Esophagus muscularis mucosa (tissue), 4 donors: ENCODE results near the gene PLEKHM2. TPM values are rescaled to one million over a fixed set of nuclear protein-coding genes. Genes with fewer than 3 reads are reported as not detected.

Experiments
- DNase-seq: peaks from one replicate; pipeline ENCODE4 v3.0.0-alpha.2; 2017; ENCODE audit errors: extremely low spot score
- H3K27ac ChIP-seq, 4 donors: fragments of 200-600 bp; sonication (generic); replicated peaks in 1 of 4; 1 replicate in 3 of 4; 2 replicates in 1 of 4; pipeline ENCODE4 v1.5.1; 2016 to 2019; ENCODE audit warnings: mild to moderate bottlenecking in 1 of 4
- H3K27me3 ChIP-seq, 4 donors: fragments of 200-600 bp; sonication (generic); one replicate each; pipeline versions ENCODE4 v1.5.1 to v1.6.0; 2016 to 2019
- H3K36me3 ChIP-seq, 4 donors: fragments of 200-600 bp; sonication (generic); one replicate each; pipeline ENCODE4 v1.5.1; 2016 to 2019
- H3K4me1 ChIP-seq, 4 donors: fragments of 200-600 bp; sonication (generic); one replicate each; pipeline ENCODE4 v1.5.1; 2016 to 2019
- H3K4me3 ChIP-seq, 4 donors: fragments of 200-600 bp; sonication (generic); 1 replicate in 2 of 4; 2 replicates in 2 of 4; pipeline ENCODE4 v1.5.1; 2016 to 2019; ENCODE audit warnings: mild to moderate bottlenecking in 4 of 4, moderate library complexity in 1 of 4
- H3K9me3 ChIP-seq, 4 donors: fragments of 200-600 bp; sonication (generic); 1 replicate in 3 of 4; 2 replicates in 1 of 4; pipeline ENCODE4 v1.5.1; 2016 to 2019
- CTCF ChIP-seq, 3 experiments: fragments of 200-600 bp in 2 of 3; fragments of 450-650 bp in 1 of 3; sonication (generic) in 2 of 3; IDR thresholded peaks; one replicate each; pipeline ENCODE4 v1.5.1; 2017 to 2019; ENCODE audit warnings: antibody characterized with exemption in 3 of 3, mild to moderate bottlenecking in 2 of 3, moderate library complexity in 1 of 3
- EP300 ChIP-seq: sonication (generic); formaldehyde crosslinking; IDR thresholded peaks from one replicate; pipeline ENCODE4 v1.6.1; 2017; ENCODE audit warnings: antibody characterized with exemption
- POLR2A ChIP-seq: fragments of 450-650 bp; IDR thresholded peaks from one replicate; pipeline ENCODE4 v1.6.1; 2017; ENCODE audit warnings: antibody characterized with exemption, moderate library complexity, mild to moderate bottlenecking, low read depth
- POLR2AphosphoS5 ChIP-seq, 2 donors: sonication (generic); formaldehyde crosslinking; IDR thresholded peaks; one replicate each; pipeline ENCODE4 v1.6.1; 2017; ENCODE audit warnings: antibody characterized with exemption in 2 of 2
- WGBS: methylation state at CpG from one replicate; pipeline ENCODE4 v1.1.5; 2018; 5-methylcytosine and 5-hydroxymethylcytosine counted together
- intact Hi-C: fragments of 100-400 bp; cut with DNase I; formaldehyde crosslinking; loops from one replicate; pipeline ENCODE4 v1.15.1; 2023
- total RNA-seq, 4 donors: library from RNA; depleted of rRNA; stranded (reverse); fragments of >200 nt; gene quantifications; one replicate each; pipeline versions ENCODE4 v1.1.0 to v1.2.1, GENCODE V29; 2016

The PLEKHM2 gene
- total RNA-seq, 4 donors from 2014 or later = 44.4 to 68.2 (median 55.2) TPM

DNA sequence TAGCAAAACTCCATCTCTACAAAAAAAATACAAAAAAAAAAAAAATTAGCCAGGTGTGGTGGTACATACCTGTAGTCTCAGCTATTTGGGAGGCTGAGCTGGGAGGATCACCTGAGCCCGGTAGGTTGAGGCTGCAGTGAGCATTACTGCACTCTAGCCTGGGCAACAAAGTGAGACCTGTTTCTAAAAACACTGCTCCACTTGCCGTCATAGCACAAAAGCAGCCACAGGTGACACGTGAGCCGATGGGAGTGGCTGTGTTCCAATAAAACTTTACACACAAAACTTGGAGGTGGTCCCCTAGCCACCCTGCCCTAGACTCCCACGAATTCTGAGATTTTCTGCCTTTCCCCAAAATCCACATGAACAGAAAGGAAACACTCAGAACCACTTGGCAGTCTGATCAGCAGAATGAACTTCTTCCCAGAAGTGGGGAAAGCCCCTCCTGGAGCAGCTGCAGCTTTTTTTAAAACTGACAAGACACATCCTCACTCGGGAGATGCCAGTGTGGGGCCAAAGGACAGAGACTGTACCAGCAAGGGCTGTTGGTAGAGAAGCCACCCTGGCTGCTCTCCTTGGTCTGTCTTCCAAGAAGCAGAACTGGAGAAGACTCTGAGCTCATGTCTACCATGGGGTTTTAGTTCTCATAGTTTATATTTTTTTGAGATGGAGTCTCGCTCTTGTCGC is 23.3 kb downstream of the PLEKHM2 start:
- Histone ChIP-seq H3K4me1 (peaks cover 36 to 78% (median 56%) of the 10 kb centered on the region in 4 donors), H3K9me3 (no peaks in the 10 kb centered on the region), H3K27ac (peak overlapping the region in 2 of 4 donors; percentile 24 to 91), H3K27me3 (no peaks in the 10 kb centered on the region), H3K4me3 (no peak overlapping the region), H3K36me3 (peaks cover 0 to 10% (median 9%) of the 10 kb centered on the region in 4 donors)
- intact Hi-C loops = no loop called here
- DNase-seq = no peak
- TF ChIP-seq EP300 = no peak
- no peak for TF ChIP-seq POLR2A
- no peak for TF ChIP-seq POLR2AphosphoS5 (IDR thresholded peaks at IDR 0.05)
- TF ChIP-seq CTCF (IDR thresholded peaks at IDR 0.05) = no peak
- WGBS = 76% methylated on average over 8 of the region's 8 CpGs

- Histone ChIP-seq H3K27me3 (no peaks in the 10 kb centered on the region), H3K27ac (no peak overlapping the region), H3K9me3 (no peaks in the 10 kb centered on the region), H3K36me3 (peaks cover 0 to 10% (median 9%) of the 10 kb centered on the region in 4 donors), H3K4me1 (peaks cover 28 to 72% (median 52%) of the 10 kb centered on the region in 4 donors), H3K4me3 (no peak overlapping the region)
- WGBS = 91% methylated on average over 15 of the region's 15 CpGs
- DNase-seq = no peak
- TF ChIP-seq CTCF (IDR thresholded peaks at IDR 0.05) = no peak
- TF ChIP-seq POLR2AphosphoS5 (IDR thresholded peaks at IDR 0.05) = no peak
- no peak for TF ChIP-seq POLR2A
- no peak for TF ChIP-seq EP300
- intact Hi-C loops = no loop called here
These were observed 24.5 kb downstream of the PLEKHM2 start for GRCh38 chr1:15708486-15709137.

DNA sequence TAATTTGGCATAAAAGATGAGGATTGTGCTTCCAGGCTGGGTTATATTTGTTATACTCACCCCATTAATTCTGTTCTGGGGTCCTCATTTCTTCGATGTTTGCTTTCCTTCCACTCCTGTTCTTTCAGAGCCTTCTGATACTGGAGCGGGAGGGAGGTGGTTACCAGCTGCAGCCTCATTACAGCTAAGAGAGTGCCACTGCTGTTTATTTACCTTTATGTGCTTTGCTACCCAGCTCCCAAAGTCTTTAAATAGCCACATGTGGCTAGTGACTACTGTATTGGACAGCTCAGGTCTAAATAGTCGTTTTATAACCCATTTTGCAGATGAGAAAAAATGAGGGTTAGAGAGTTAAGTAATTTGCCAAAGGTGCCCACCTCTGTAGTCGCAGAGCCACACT is 25.1 kb downstream of the PLEKHM2 start:
- DNase-seq = no peak
- no peaks in the 10 kb centered on the region for H3K27me3 ChIP-seq
- peaks cover 0 to 10% (median 9%) of the 10 kb centered on the region in 4 donors for H3K36me3 ChIP-seq
- peaks cover 29 to 72% (median 52%) of the 10 kb centered on the region in 4 donors for H3K4me1 ChIP-seq
- TF ChIP-seq CTCF (IDR thresholded peaks at IDR 0.05) (no peak), POLR2AphosphoS5 (IDR thresholded peaks at IDR 0.05) (no peak), POLR2A (no peak)
- intact Hi-C loops = no loop called here
- no peaks in the 10 kb centered on the region for H3K9me3 ChIP-seq
- no peak overlapping the region for H3K4me3 ChIP-seq
- 94% methylated on average over 4 of the region's 4 CpGs for WGBS
- H3K27ac ChIP-seq = no peak overlapping the region

DNA sequence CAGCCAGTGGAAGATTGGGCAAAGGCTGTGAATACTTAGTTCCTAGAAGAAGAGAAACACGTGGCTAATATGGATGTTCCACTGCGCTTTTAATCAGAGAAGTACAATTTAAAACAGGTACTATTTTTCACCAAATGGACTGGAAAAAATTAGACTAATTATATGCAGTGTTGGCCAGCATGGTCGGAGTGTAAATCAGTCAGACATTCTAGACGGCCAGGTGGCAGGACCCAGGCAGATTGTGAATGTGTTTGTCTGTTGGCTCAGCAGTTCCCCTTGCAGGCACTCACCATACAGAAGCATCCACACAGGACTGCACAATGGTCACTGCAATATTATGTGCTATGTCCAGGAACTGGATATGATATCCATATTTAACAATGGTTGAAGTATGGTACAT is 28.0 kb downstream of the PLEKHM2 start:
- Histone ChIP-seq H3K27me3 (no peaks in the 10 kb centered on the region), H3K36me3 (peaks cover 11 to 14% (median 12%) of the 10 kb centered on the region in 4 donors), H3K27ac (no peak overlapping the region), H3K4me3 (no peak overlapping the region), H3K9me3 (no peaks in the 10 kb centered on the region), H3K4me1 (peaks cover 43 to 74% (median 56%) of the 10 kb centered on the region in 4 donors)
- DNase-seq = no peak
- 72% methylated on average over 4 of the region's 4 CpGs for WGBS
- intact Hi-C loops = no loop called here
- no peak for TF ChIP-seq POLR2AphosphoS5 (IDR thresholded peaks at IDR 0.05)
- TF ChIP-seq EP300 = no peak
- no peak for TF ChIP-seq CTCF (IDR thresholded peaks at IDR 0.05)
- no peak for TF ChIP-seq POLR2A
